Mucosa of gallbladder (tissue), 1 donor: ENCODE results near the gene LPP. TPM values are rescaled to one million over a fixed set of nuclear protein-coding genes. Genes with fewer than 3 reads are reported as not detected.
A peak's percentile ranks its signal among the peaks of the same experiment; 100 is the strongest.

ENCODE experiments used
- DNase-seq: peaks from one replicate; pipeline ENCODE4 v3.0.0-alpha.2; 2020; ENCODE audit warnings: low spot score
- total RNA-seq: library from RNA; stranded (reverse); gene quantifications from one replicate; pipeline ENCODE4 v1.2.1, GENCODE V29; 2021
- donor health status: DM: no; HTN: no; CAD: no.

LPP gene
- total RNA-seq, 1 donor from 2014 or later, result 478 TPM

DNA sequence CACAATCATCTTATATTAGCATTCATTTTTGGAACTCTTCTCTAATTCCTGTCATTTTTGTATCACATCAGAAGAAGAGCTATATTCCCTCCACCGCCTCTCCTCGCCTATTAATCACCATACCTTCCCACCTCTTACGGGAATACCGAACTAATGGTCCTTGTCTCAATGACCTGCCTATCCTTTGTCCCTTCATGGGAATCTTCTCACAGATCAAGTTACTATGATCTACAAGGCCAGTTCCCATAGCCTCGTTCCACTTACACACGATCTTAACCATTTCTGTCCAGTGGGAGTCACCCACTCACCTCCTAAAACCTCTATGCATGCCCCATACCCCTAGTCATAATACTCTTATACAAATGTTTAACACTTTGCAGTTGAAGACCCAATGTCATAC is 675.2 kb downstream of the LPP start:
- no peak for DNase-seq

DNA sequence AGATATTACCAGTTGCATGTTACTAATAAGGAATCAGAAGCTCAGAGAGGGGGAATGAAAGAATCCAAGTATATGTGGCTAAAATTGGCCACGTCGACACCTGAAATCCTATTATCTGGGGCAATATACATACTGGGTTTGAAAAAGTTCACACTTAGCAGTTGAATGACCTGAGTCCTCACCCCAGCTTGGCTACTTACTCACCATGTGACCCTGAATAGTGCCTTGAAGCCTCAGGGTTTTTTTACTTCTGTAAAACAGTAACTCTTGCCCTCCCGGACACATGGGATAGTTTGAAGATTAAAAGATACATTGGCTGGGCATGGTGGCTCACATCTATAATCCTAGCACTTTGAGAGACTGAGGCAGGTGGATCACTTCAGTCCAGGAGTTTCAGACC is 675.6 kb downstream of the LPP start:
- no peak for DNase-seq

DNA sequence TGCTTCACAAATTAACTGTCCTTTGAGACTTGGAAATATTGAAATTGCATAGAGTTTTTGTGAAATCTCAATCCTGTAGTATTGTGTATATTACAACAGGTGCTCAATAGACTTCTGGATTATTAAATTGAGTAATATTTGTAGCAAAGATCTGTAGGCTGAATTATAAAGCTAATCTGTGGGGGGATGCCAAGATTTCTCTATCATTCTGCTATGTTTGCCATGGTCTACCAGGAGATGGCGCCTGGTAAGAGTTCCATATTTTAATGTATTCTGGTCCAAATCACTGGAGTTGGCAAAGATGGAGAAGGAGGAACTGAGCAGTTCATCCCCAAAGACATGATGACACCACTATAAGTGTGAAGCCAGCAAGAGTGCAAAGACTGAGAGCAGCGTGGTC is 676.9 kb downstream of the LPP start:
- no peak for DNase-seq

DNA sequence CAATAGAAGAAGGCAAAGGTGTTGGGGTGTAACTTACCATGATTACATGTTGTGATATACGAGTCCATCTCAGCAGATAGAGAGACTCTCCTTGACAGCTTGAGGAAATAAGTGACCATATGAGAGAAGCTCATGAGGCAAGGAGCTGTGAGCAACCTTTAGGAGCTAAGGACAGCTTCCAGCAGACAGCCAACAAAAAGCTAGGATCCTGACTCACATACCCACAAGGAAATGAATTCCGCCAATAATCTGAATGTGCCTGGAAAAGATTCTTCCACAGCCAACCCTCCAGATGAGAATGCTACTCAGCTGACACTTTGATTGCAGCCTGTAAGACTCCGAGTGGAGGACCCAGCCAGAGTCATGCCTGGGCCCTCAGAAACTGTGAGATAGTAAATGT is 678.2 kb downstream of the LPP start:
- no peak for DNase-seq

DNA sequence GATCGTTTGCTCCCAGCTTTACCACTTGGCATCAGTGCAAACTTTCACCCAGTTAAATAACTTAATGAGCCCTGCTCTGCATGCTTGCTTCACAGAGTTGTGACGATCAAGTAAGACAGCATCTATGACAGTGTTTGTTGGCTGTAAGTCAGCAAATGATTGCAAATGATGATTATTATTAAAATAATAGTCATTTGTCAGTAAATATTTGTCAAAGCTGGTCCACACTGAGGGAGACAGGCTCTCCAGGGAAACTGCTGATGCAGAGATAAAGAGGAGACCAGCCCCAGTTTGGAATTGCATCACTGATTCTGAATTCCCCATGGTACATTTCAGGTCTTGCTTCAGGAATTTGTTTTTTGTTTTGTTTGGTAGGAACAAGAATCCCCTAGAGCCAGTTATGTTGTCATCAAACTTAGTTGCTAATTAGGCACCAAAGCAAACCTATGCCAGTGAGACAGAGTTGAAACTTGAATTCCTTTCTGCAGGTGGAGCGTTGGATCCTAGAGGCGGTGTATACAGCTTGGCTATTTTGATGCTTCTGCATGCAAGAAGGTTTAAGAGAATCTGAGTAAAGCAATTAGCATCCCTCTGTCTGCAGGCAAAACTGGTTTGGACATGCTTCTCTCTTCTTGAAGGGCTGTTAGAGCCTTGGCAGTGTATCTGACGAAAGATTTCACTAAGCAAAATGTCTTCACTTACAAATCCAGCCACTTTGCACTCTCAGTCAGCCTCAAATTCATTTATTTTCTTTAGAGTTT is 679.2 kb downstream of the LPP start:
- DNase-seq, result no peak

DNA sequence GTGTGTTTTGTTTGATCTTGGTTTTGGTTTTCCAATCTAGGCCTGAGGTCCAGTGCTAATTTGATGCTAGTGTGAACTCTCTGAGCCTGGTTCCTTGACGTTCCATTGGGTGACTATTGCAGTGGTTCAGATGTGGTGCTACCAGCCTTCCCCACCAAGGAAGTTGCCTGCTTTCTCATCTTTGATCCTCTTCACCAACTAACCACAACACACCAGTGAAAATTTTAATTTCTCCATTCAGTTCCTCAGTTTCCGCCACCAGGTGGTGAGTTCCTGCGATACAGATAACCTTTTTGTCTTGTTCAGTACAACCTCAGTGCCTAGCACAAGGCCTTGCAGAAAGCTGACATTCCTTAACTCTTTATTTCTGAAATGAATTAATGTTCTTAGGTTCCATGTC is 680.4 kb downstream of the LPP start:
- no peak for DNase-seq

DNA sequence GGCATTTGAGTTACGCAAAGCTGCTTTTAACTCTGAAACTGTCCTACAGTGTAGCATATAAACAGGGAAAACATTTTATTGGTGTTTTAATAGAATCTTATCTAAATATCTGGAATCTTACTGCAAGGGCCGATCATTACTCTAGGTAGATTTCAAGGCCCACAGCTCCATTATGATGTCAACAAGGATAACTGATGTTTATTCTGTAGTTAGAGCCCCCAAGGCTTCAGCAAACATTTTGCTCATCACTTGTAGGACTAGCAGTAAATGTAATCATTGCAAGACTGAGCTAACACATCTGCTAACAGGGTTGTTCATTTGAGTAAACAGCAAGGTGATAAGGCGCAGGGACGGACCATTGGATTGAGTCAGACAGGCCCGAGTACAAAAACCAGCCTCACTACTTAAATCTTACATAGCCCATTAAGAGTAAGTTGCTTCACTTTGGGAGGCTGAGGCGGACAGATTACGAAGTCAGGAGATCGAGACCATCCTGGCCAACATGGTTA is 685.3 kb downstream of the LPP start:
- DNase-seq, result no peak

DNA sequence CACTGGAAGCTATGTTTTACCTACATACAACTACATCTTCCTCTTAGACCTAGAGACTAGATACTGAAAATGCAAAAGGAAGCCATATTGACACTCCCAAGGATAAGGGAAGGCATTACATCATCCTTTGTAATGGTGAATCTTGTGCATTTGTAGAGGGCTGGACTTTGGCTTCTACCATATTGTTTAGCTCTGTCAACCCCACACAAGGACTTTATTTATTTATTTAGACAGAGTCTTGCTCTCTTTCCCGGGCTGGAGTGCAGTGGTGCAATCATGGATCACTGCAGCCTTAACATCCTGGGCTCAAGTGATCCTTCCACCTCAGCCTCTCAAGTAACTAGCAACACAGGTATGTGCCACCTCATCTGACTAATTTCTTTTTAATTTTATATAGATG is 686.3 kb downstream of the LPP start:
- no peak for DNase-seq

DNA sequence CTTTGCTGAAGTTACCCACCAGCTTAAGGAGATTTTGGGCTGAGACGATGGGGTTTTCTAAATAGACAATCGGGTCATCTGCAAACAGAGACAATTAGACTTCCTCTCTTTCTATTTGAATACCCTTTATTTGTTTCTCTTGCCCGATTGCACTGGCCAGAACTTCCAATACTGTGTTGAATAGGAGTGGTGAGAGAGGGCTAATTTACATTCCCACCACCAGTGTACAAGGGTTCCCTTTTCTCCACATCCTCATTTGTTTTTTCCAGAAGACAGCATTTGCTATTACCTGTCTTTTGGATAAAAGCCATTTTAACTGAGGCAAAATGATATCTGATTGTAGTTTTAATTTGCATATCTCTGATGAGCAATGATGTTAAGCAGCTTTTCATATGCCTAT is 687.9 kb downstream of the LPP start:
- DNase-seq, result no peak

DNA sequence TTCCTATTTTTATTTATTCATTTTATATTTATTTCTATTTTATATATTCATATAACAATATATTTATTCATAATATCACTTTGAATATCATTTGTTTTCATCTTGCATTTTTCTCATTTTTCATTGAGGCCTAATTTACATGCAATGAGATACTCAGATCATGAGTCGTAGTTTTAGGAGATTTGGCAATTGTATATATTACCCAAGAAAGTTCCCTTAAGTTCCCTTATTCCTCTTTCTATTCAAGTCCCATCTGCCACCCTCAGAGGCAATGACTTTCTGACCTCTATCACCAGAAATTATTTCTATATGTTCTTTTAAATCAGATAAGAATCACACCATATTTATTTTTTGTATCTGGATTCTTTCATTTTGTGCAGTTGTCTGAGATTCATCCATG is 688.7 kb downstream of the LPP start:
- no peak for DNase-seq

DNA sequence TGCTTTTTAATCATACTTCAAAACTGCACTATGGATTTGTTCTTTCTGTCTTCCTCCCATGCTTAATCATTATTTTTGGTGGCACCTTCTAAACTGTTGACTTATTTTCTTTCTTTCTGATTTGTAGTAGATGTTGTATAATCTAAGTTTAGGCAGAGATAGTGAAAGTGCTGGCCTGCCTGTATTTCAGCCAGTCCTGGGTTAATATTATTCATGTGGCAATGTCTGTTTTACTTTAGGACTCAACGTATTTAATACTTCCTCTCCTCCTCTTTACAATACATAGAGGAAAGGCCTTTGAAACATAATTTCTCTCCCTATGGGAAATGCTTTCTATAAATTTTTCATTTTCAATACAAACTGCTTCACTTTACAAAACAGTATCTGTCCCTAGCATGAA is 690.1 kb downstream of the LPP start:
- no peak for DNase-seq

DNA sequence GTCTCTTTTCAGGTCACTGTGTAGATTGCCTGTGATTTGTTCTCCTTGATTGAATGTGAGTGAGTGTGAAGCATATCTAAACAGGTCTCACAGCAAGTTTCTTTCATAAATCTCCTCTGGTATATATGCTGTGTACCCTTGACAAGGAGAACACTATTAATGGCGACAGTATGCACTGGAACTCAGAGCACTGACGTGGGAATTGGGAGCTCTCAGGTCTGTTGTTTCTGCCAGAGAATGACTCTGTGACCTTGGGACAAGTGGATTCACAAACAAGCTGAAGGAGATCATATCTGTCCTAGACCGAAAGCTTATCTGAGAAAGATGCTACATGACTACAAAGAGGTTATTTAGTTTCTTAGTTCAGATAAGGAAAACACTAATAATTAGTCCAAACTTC is 691.6 kb downstream of the LPP start:
- no peak for DNase-seq

DNA sequence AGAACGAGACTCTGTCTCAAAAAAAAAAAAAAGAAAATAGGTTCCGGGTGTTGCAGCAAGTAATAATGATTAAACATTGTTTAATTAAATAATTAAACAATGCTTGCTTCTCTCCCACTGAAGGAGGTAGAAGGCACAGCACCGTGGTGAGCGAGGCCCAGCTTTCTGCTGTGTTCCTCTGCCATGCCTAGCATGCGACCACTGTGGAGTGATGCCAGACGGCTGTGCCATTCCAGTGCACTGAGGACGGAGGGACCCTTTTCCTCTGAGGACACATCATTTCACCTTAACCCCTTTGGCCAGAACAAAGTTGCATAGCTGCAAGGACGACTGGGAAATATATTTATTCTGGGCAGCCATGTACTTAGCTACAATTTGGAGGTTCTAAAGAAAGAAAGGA is 695.0 kb downstream of the LPP start:
- no peak for DNase-seq

DNA sequence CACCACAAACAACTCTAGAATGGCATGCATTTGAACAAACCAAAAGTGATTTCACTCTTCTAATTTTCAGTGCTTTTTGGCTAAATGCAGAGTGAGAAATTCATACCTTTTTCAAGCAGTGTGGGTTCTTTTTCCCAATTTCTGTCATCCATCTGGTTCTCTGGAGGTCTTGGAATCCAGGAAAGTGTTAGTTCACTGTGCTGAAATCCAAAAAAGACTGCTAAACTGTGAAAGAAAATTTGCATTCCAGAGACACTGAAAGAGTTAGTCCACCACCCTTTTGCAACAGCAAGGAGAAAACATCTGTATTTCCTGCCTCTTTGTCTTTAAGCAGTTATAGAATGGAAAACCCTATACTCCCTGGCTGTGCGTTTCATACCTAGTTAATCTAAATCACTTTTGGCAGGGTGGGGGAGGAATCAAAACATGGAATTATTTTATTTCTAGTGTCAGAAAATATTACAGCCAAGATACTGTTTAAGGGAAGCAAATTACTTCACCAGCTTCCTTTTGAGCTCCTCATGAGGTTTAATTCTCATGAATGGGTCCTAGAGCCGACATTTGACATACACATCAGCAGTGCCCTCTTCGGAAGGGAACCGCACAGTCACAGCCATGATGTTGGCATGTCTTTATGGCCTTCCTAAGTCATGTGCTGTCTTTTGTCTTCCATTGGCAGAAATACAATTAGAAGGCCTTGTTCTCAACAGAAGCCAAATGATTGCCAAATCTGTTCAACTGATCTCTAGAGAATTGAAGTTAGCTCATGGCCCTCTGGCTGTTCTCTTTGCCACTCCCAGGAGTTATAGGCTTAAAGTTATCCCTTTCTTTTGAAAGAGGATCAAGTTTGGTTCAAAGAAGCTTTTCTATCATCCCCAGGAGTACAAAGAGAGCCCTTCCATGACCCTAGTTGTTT is 700.2 kb downstream of the LPP start:
- DNase-seq, result no peak

DNA sequence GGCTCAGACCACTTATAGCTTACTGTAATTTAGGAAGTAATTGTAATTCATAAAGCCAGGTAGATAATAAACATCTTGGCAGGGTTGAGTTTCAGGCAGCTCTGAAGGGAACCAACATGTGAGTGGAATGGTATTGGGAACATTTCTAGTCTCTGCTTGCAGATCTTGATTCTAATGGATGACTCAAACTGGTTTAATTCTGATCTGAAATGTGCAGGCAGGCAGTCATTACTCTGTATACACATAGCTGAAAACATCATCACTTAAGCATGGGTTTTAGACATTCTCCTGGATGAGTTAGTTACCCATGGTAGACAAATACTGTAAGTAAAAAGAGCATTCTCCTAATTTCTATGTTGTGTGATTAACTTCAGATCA is 700.8 kb downstream of the LPP start:
- no peak for DNase-seq

DNA sequence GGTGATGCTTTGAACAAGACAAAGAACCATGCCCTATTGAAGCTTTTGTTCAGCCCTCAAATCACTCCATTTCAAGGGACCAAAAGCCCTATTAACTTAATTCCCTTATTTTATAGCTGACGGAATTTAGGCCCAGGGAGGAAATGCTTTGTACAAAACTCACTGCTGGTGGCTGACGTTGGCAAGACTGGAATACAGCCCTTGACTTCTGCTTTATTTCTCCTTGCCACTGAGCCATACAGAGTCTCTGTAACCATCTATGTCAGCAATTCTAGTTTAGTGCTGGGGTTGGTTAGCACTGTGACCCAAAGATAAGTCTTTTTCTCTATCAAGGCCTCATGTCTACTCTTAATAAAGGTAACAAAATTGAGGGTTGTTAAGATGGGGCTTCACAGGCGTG is 701.7 kb downstream of the LPP start:
- DNase-seq, result no peak

DNA sequence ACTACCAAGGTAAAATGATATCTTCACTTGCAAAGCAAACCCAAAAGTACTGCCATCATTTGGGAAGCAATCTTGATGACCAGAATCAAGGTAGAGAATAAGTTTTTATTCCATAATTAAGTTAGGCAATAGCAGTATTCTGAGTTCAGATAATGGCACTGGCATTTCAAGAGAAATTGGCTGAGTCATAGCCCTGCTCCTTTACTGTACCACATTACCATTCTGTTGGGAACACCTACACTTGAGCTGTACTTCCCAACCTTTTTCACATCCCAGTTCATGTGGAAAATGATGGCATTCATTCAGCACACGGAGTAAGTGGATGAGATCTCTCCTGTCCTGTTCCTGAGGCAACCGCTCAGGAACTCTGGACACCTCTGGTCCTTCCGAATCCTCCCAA is 706.2 kb downstream of the LPP start:
- no peak for DNase-seq

DNA sequence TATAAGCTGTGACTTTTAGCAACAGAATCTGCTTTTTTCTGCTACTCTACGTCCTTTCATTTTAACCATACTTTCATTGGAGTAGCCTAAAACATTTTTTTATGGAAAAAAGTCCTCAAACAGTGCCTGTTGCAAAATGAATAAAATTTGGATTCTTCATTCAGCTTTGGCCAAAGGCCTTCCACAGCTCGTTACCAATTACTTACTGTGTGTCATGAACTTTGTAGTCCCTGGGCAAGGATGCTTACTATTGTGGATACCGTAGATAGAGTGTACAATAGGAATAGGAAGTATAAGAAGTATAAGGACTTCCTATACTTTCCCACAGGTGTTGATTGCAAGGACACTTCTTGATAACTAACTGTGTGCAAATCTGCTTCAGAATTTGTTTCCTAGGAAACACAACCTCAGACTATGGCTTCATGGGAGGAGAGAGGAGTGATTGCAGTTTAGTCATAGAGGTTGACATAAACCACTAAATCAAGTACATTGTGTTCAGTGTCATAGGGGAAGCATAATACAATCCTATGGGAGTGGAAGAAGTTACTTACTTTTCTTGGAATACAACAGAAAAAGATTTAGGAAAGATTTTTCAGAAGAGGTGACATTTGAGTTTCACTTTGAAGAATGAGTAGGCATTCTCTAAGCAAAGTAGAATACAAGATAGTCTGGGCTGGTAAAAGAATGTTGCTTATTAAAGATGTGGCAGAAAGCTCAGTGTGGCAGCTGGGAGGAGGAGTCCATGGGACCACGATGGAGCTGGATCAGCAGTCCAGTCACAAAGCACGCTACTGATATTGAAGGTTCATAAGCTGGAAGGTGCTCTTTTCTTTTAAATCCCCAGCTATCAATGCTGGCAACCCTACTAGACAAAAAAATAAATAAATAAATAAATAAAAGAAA is 708.1 kb downstream of the LPP start:
- no peak for DNase-seq

DNA sequence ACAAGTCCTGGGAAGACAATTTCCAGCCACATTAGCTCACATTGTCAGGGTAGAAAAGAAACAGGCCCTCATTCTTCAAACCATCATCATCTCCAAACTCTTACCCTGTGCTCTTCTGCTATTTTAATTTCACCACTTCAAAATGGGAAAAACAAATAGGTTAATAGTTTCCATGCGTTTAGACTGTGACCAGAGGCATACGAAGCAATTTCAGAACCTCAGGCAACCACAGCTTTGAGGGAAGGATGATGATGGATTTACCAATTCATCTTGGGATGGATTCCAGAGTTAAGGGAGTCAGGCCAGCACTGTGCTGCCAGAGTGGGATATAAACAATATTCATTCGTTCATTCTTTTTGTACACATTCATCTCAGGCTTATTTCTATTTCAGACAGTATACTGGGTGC is 710.0 kb downstream of the LPP start:
- peak; percentile 31 for DNase-seq

DNA sequence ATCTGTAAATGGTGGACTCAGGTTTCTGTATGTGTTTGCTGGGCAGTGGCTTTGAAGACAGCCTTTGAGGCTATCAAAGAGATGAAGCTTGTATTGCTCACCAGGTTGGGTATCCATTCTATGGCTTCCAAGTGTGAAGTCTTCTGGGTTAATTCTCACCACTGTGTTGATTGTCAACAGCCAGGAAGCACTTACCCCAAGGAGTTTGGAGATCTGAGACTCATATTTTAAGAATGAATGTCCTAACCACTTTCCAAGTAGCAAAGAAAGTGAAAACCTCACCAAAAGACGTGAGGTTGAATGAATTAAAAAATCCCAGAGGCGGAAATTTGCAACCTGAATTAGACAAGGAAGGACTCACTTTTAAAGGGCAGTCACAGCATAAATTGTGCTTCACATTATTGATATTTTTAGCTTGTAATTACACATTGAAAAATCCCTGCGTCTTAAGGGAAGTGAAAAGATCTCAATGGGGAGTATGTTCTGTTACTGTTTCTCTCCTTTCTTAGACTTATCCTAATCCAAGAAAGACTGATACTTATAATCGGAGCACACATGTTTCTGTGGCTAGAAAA is 713.8 kb downstream of the LPP start:
- no peak for DNase-seq

DNA sequence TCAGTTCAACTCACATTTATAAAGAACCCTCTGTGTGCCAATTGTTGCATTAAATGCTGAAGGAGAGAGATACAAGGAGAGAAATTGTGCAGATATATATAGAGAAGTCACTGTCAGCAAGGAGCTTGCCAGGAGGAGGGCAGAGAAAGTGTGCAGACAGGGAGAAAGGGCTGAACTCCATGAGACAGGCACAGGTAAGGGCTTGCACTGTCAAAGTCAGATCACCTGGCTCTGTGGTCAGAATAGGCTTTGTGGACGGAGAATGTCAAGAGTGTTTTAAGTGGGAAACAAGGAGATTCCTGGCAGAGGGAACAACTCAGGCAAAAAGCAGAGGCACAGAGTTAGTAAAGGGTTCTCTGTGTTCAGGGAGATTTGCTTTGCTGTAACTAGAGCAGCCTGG is 714.8 kb downstream of the LPP start:
- no peak for DNase-seq

DNA sequence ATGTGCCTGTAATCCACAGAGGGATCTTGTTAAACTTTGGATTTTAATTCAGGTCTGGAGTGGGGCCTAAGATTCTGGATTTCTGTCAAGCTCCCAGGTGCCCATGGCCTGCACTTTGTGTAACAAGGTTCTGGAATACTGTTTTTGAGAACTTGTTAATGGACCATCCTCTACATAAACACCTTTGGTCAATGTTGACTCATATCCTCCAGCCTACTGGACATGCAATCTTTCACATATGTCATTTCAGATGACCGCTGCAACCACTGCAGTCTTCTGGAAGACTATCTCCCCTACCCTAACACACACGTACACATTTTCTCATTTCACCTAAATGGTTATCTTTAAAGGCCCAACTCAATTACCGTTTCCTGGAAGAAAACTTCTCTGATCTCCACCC is 715.7 kb downstream of the LPP start:
- DNase-seq, result no peak
